Ishikawa (cell line): ENCODE measurements around the gene PLA2G2A.
A peak's percentile ranks its signal among the peaks of the same experiment; 100 is the strongest.

Experiments used
- CEBPB ChIP-seq: IDR thresholded peaks from 2 replicates; pipeline ENCODE4 v1.6.1; 2012
- CREB1 ChIP-seq: IDR thresholded peaks from 2 replicates; pipeline ENCODE4 v1.6.1; 2012; ENCODE audit warnings: low read depth
- EGR1 ChIP-seq: IDR thresholded peaks from 2 replicates; pipeline ENCODE4 v1.6.1; 2012
- EP300 ChIP-seq: IDR thresholded peaks from 2 replicates; pipeline ENCODE4 v1.6.1; 2012; ENCODE audit warnings: borderline replicate concordance
- FOXM1 ChIP-seq: IDR thresholded peaks from 2 replicates; pipeline ENCODE4 v1.6.1; 2012; ENCODE audit warnings: low read depth, borderline replicate concordance
- MAX ChIP-seq: IDR thresholded peaks from 2 replicates; pipeline ENCODE4 v1.6.1; 2012
- NFIC ChIP-seq: IDR thresholded peaks from 2 replicates; pipeline ENCODE4 v1.6.1; 2012
- RAD21 ChIP-seq: IDR thresholded peaks from 2 replicates; pipeline ENCODE4 v1.6.1; 2012; ENCODE audit warnings: low read depth
- REST ChIP-seq: IDR thresholded peaks from 2 replicates; pipeline ENCODE4 v1.6.1; 2012; ENCODE audit warnings: low read depth, mild to moderate bottlenecking
- TAF1 ChIP-seq: IDR thresholded peaks from 2 replicates; pipeline ENCODE4 v1.6.1; 2012; ENCODE audit warnings: low read depth, mild to moderate bottlenecking
- TCF12 ChIP-seq: IDR thresholded peaks from 2 replicates; pipeline ENCODE4 v1.6.1; 2012; ENCODE audit warnings: low read depth
- TEAD4 ChIP-seq: IDR thresholded peaks from 2 replicates; pipeline ENCODE4 v1.6.1; 2012
- USF1 ChIP-seq: IDR thresholded peaks from 2 replicates; pipeline ENCODE4 v1.6.1; 2012
- YY1 ChIP-seq: IDR thresholded peaks from 2 replicates; pipeline ENCODE4 v1.6.1; 2012; ENCODE audit warnings: low read depth
- ZBTB7A ChIP-seq: IDR thresholded peaks from 2 replicates; pipeline ENCODE4 v1.6.1; 2012; ENCODE audit warnings: low read depth

Gene PLA2G2A

GRCh38 chr1:19974822-19975416 lies 4.5 kb downstream of the PLA2G2A start:
- TF ChIP-seq NFIC (no peak), USF1 (no peak), FOXM1 (no peak), CEBPB (no peak), REST (no peak), EP300 (no peak), RAD21 (peak; percentile 80)

- TF ChIP-seq FOXM1 (no peak), REST (no peak), RAD21 (no peak)
These were observed 5.8 kb downstream of the PLA2G2A start for GRCh38 chr1:19973616-19974015.

GRCh38 chr1:19971664-19972063 lies 7.8 kb downstream of the PLA2G2A start:
- TF ChIP-seq RAD21 (no peak), YY1 (no peak), EGR1 (no peak), ZBTB7A (no peak)

GRCh38 chr1:19969898-19970660 lies 9.3 kb downstream of the PLA2G2A start:
- TF ChIP-seq FOXM1 (no peak), TEAD4 (no peak), RAD21 (no peak), EP300 (no peak), MAX (no peak), EGR1 (no peak)

- TF ChIP-seq CEBPB, result no peak
- no peak for TF ChIP-seq YY1
- TF ChIP-seq REST, result no peak
- no peak for TF ChIP-seq CREB1
- TF ChIP-seq TAF1, result no peak
- TF ChIP-seq TEAD4, result no peak
- TF ChIP-seq EGR1, result no peak
- TF ChIP-seq EP300, result no peak
- no peak for TF ChIP-seq USF1
- TF ChIP-seq MAX, result no peak
- TF ChIP-seq ZBTB7A, result no peak
- TF ChIP-seq FOXM1, result no peak
- TF ChIP-seq NFIC, result no peak
- TF ChIP-seq RAD21, result no peak
- TF ChIP-seq TCF12, result no peak
These were observed 11.6 kb downstream of the PLA2G2A start for GRCh38 chr1:19967808-19968207.
